Endodermal cell (in vitro differentiated cells): ENCODE results near the gene PALLD. TPM values are rescaled to one million over a fixed set of nuclear protein-coding genes. Genes with fewer than 3 reads are reported as not detected.

Source experiments
- DNase-seq: peaks from one replicate; pipeline ENCODE4 v3.0.0-alpha.2; 2017
- H3K27ac ChIP-seq: 2 replicates; pipeline ENCODE4 v1.5.1; 2013; ENCODE audit warnings: mild to moderate bottlenecking, low read depth, low read length, moderate library complexity
- H3K27me3 ChIP-seq: 2 replicates; pipeline ENCODE4 v1.6.1; 2013; ENCODE audit warnings: mild to moderate bottlenecking, low read length, moderate library complexity; ENCODE audit not compliant: insufficient read depth, control insufficient read depth, poor library complexity, severe bottlenecking
- H3K36me3 ChIP-seq: 2 replicates; pipeline ENCODE4 v1.7.0; 2013; ENCODE audit warnings: mild to moderate bottlenecking, low read length, moderate library complexity; ENCODE audit not compliant: control insufficient read depth, insufficient read depth
- H3K4me1 ChIP-seq: one replicate; pipeline ENCODE4 v1.7.0; 2013; ENCODE audit warnings: low read length; ENCODE audit not compliant: control insufficient read depth, insufficient read depth
- H3K4me3 ChIP-seq: 2 replicates; pipeline ENCODE4 v1.5.1; 2013; ENCODE audit warnings: mild to moderate bottlenecking, low read length, moderate library complexity
- H3K9ac ChIP-seq: 2 replicates; pipeline ENCODE4 v1.6.1; 2013; ENCODE audit warnings: mild to moderate bottlenecking, low read length, moderate library complexity; ENCODE audit not compliant: poor library complexity, severe bottlenecking; ENCODE audit errors: extremely low read depth
- H3K9me3 ChIP-seq: 2 replicates; pipeline ENCODE4 v1.6.1; 2013; ENCODE audit warnings: mild to moderate bottlenecking, low read length, moderate library complexity; ENCODE audit not compliant: control insufficient read depth
- H3K27ac Mint-ChIP-seq: 2 replicates; pipeline ENCODE4 v1.8.0; 2020; ENCODE audit warnings: mixed read lengths
- H3K27me3 Mint-ChIP-seq: 2 replicates; pipeline ENCODE4 v1.8.0; 2021; ENCODE audit warnings: mild to moderate bottlenecking, mixed read lengths; ENCODE audit not compliant: insufficient read depth
- H3K36me3 Mint-ChIP-seq: 2 replicates; pipeline ENCODE4 v1.8.0; 2020; ENCODE audit warnings: low read depth, mixed read lengths
- H3K4me1 Mint-ChIP-seq: 2 replicates; pipeline ENCODE4 v1.8.0; 2020; ENCODE audit warnings: mixed read lengths
- H3K4me3 Mint-ChIP-seq: 2 replicates; pipeline ENCODE4 v1.8.0; 2020; ENCODE audit warnings: mild to moderate bottlenecking, moderate library complexity, mixed read lengths
- H3K9me3 Mint-ChIP-seq: 2 replicates; pipeline ENCODE4 v1.8.0; 2020; ENCODE audit warnings: mild to moderate bottlenecking, mixed read lengths
- CTCF ChIP-seq: fragments of 200-600 bp; sonication (generic); conservative IDR thresholded peaks from 2 replicates; pipeline ENCODE4 v1.5.0; 2021; ENCODE audit warnings: antibody characterized with exemption, mild to moderate bottlenecking
- WGBS, 2 experiments: methylation state at CpG; one replicate each; pipeline versions ENCODE4 v1.1.5 to v1.1.7; 2013; ENCODE audit warnings: missing lambda C conversion rate in 2 of 2, mixed read lengths in 1 of 2; ENCODE audit not compliant: insufficient coverage in 1 of 2, insufficient read length in 1 of 2; 5-methylcytosine and 5-hydroxymethylcytosine counted together
- total RNA-seq, 2 donors: library from RNA; stranded (reverse); fragmentation: NEBNext Ultra II Directional in 1 of 2; extraction: Animal tissue kit (Norgen Biotek cat#: 25700) in 1 of 2; gene quantifications; 2 replicates in 1 of 2; 3 replicates in 1 of 2; pipeline ENCODE4 v1.2.1, GENCODE V29; 2021

PALLD gene
- total RNA-seq, 2 donors from 2014 or later, result 51.8 to 86.7 TPM

GRCh38 chr4:168833881-168834280 is 337.0 kb downstream of the PALLD start:
- H3K36me3 Mint-ChIP-seq, result peaks cover 21% of the 10 kb centered on the region
- WGBS, 2 experiments, result 60 to 100% methylated on average over 1 of the region's 2 CpGs
- H3K4me1 Mint-ChIP-seq, result peaks cover 3% of the 10 kb centered on the region
- no peak overlapping the region for H3K27ac Mint-ChIP-seq
- Histone ChIP-seq H3K9ac (no peak overlapping the region), H3K27me3 (no peaks in the 10 kb centered on the region), H3K4me3 (peak overlapping the region; percentile 92), H3K4me1 (no peaks in the 10 kb centered on the region), H3K9me3 (no peaks in the 10 kb centered on the region), H3K27ac (no peak overlapping the region), H3K36me3 (peaks cover 31% of the 10 kb centered on the region)
- H3K9me3 Mint-ChIP-seq, result no peaks in the 10 kb centered on the region
- no peak for TF ChIP-seq CTCF
- H3K4me3 Mint-ChIP-seq, result peak overlapping the region; percentile 82
- H3K27me3 Mint-ChIP-seq, result peaks cover 46% of the 10 kb centered on the region
- DNase-seq, result no peak

GRCh38 chr4:168835880-168836454 is 339.1 kb downstream of the PALLD start:
- Mint-ChIP-seq H3K36me3 (peaks cover 21% of the 10 kb centered on the region), H3K4me3 (no peak overlapping the region), H3K27ac (no peak overlapping the region), H3K27me3 (peaks cover 40% of the 10 kb centered on the region), H3K4me1 (peaks cover 3% of the 10 kb centered on the region), H3K9me3 (no peaks in the 10 kb centered on the region)
- H3K27me3 ChIP-seq, result no peaks in the 10 kb centered on the region
- peaks cover 42% of the 10 kb centered on the region for H3K36me3 ChIP-seq
- WGBS, 2 experiments, result 95 to 100% methylated on average over 1 to 9 of the region's 9 CpGs
- TF ChIP-seq CTCF, result no peak
- no peaks in the 10 kb centered on the region for H3K4me1 ChIP-seq
- H3K9ac ChIP-seq, result no peak overlapping the region
- no peak overlapping the region for H3K27ac ChIP-seq
- no peak overlapping the region for H3K4me3 ChIP-seq
- no peaks in the 10 kb centered on the region for H3K9me3 ChIP-seq
- no peak for DNase-seq

- no peaks in the 10 kb centered on the region for H3K9me3 Mint-ChIP-seq
Observed at GRCh38 chr4:168836490-168836889, 339.6 kb downstream of the PALLD start.

More at GRCh38 chr4:168836490-168836889, 339.6 kb downstream of the PALLD start:
- TF ChIP-seq CTCF, result no peak
- peaks cover 36% of the 10 kb centered on the region for H3K27me3 Mint-ChIP-seq
- H3K27ac Mint-ChIP-seq, result no peak overlapping the region
- Histone ChIP-seq H3K4me1 (no peaks in the 10 kb centered on the region), H3K27ac (no peak overlapping the region), H3K27me3 (no peaks in the 10 kb centered on the region), H3K9me3 (no peaks in the 10 kb centered on the region), H3K9ac (no peak overlapping the region), H3K4me3 (no peak overlapping the region), H3K36me3 (peaks cover 47% of the 10 kb centered on the region)
- H3K4me3 Mint-ChIP-seq, result no peak overlapping the region
- 87% methylated on average over 7 to 9 of the region's 9 CpGs for WGBS, 2 experiments
- peaks cover 21% of the 10 kb centered on the region for H3K36me3 Mint-ChIP-seq
- no peak for DNase-seq
- peaks cover under 1% of the 10 kb centered on the region for H3K4me1 Mint-ChIP-seq
